ENCODE results near the gene ZNF555. TPM values are rescaled to one million over a fixed set of nuclear protein-coding genes. Genes with fewer than 3 reads are reported as not detected.

The ZNF555 gene
- total and polyA plus RNA-seq, 2 of the 13 experiments (the other 11 are each of a cell fraction or from before 2014, with no cell fraction given), result 5.0 to 8.0 TPM

DNA sequence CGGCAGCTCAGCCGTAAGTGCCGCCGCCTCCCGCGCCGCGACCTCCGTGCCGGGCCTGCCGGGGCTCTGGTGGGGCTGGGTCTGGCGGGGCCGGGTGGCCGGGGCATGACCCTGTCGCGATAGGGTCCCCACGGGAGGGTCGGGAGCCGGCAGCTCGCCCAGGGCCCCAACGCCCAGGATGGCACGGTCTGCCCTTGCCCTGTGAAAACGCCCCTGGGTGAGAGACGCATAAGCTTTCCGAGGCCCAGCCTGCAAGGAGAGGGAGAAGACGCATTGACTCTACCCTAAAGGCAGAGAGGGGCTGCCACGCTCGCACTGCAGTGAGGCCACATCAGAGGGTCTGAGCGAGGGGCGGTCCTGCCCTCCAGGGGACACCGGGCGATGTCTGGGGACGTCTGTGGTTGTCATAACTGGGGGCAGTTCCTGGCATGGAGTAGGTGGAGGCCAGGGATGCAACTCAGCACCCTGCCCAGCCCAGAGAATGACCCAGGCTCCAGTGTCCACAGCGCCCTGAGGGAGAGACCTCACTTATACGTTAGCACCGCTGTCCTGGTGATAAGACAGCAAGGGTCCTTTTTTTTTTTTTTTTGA lies 21.1 kb upstream of the ZNF555 start (continued):
- TF ChIP-seq, protein P1, sequence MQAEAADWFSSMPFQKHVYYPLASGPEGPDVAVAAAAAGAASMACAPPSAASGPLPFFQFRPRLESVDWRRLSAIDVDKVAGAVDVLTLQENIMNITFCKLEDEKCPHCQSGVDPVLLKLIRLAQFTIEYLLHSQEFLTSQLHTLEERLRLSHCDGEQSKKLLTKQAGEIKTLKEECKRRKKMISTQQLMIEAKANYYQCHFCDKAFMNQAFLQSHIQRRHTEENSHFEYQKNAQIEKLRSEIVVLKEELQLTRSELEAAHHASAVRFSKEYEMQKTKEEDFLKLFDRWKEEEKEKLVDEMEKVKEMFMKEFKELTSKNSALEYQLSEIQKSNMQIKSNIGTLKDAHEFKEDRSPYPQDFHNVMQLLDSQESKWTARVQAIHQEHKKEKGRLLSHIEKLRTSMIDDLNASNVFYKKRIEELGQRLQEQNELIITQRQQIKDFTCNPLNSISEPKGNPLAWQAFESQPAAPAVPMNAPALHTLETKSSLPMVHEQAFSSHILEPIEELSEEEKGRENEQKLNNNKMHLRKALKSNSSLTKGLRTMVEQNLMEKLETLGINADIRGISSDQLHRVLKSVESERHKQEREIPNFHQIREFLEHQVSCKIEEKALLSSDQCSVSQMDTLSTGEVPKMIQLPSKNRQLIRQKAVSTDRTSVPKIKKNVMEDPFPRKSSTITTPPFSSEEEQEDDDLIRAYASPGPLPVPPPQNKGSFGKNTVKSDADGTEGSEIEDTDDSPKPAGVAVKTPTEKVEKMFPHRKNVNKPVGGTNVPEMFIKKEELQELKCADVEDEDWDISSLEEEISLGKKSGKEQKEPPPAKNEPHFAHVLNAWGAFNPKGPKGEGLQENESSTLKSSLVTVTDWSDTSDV (CRISPR knock-in tag; IDR thresholded peaks at IDR 0.05), result no peak
- 0 out of 2 replicates have a peak, but pooled peaks have one; percentile 19 for TF ChIP-seq ZNF451 (CRISPR knock-in tag; IDR thresholded peaks at IDR 0.05)
- TF ChIP-seq NBN (conservative IDR thresholded peaks at IDR 0.05), result no peak
- no peak for TF ChIP-seq PBX3 (CRISPR knock-in tag; IDR thresholded peaks at IDR 0.05; ENCODE audit: borderline replicate concordance)
- TF ChIP-seq JDP2 (CRISPR knock-in tag; IDR thresholded peaks at IDR 0.05; ENCODE audit: borderline replicate concordance), result no peak
- TF ChIP-seq ZNF33B (CRISPR knock-in tag; IDR thresholded peaks at IDR 0.05), result no peak; the same call in 1 of the 2 replicates
- TF ChIP-seq SMAD9 (CRISPR knock-in tag; IDR thresholded peaks at IDR 0.05), result no peak
- TF ChIP-seq SIX1 (CRISPR knock-in tag; IDR thresholded peaks at IDR 0.05; ENCODE audit: borderline replicate concordance), result no peak
- TF ChIP-seq ZNF383 (CRISPR knock-in tag; IDR thresholded peaks at IDR 0.05; ENCODE audit: borderline replicate concordance), result no peak
- TF ChIP-seq GLI4 (CRISPR knock-in tag; IDR thresholded peaks at IDR 0.05; ENCODE audit: borderline replicate concordance), result no peak
- 0 out of 2 replicates have a peak, but pooled peaks have one; percentile 20 for TF ChIP-seq ZNF709 (CRISPR knock-in tag; IDR thresholded peaks at IDR 0.05)
- peak; percentile 78 for TF ChIP-seq ZFX (CRISPR knock-in tag; IDR thresholded peaks at IDR 0.05; ENCODE audit: low read depth)
- 0 out of 2 replicates have a peak, but pooled peaks have one; percentile 65 for TF ChIP-seq HNRNPL (IDR thresholded peaks at IDR 0.05; ENCODE audit: low read depth, low read length)
- no peak; the same call in 1 of the 2 replicates for TF ChIP-seq PHF8 (CRISPR knock-in tag; IDR thresholded peaks at IDR 0.05)
- TF ChIP-seq RBM39 (IDR thresholded peaks at IDR 0.05; ENCODE audit: low read depth, low read length, poor library complexity, severe bottlenecking), result no peak
- no peak for TF ChIP-seq FOXP4 (CRISPR knock-in tag; IDR thresholded peaks at IDR 0.05)
- TF ChIP-seq NFE2L1 (CRISPR knock-in tag; IDR thresholded peaks at IDR 0.05; ENCODE audit: borderline replicate concordance), result no peak
- no peak for TF ChIP-seq JUN (CRISPR knock-in tag; IDR thresholded peaks at IDR 0.05)
- TF ChIP-seq ZNF354B (CRISPR knock-in tag; IDR thresholded peaks at IDR 0.05), result no peak
- no peak for TF ChIP-seq SAFB2 (CRISPR knock-in tag; IDR thresholded peaks at IDR 0.05; ENCODE audit: borderline replicate concordance, low read depth)
- no peak for TF ChIP-seq ZNF572 (CRISPR knock-in tag; IDR thresholded peaks at IDR 0.05)
